Stimulated activated CD4-positive, alpha-beta T cell treated with anti-CD3 and anti-CD28 coated beads, Interleukin-4, amount 100 ng/mL, for 1 hour (primary cell): ENCODE data around the gene APIP.

Experiments used
- DNase-seq: peaks from one replicate; pipeline ENCODE4 v3.0.0-alpha.2; 2020

The APIP gene

GRCh38 chr11:34839969-34840368, 76.2 kb downstream of the APIP start:
- no peak for DNase-seq

- no peak for DNase-seq
Observed at GRCh38 chr11:34836958-34837856, 79.0 kb downstream of the APIP start.

GRCh38 chr11:34833602-34834001, 82.6 kb downstream of the APIP start:
- DNase-seq = no peak
